Keratinocyte (primary cell): ENCODE measurements around the gene LIMA1. TPM values are rescaled to one million over a fixed set of nuclear protein-coding genes. Genes with fewer than 3 reads are reported as not detected.
A peak's percentile ranks its signal among the peaks of the same experiment; 100 is the strongest.

Source experiments
- DNase-seq: peaks from one replicate; pipeline ENCODE4 v3.0.0-alpha.2; 2011; ENCODE audit warnings: low read depth, missing footprints, low spot score
- FAIRE-seq: peaks from 2 replicates; lab custom pipeline; 2011; peaks lifted over from hg19 to GRCh38; lab: Jason Lieb, UNC
- H2AFZ ChIP-seq: 2 replicates; pipeline ENCODE4 v1.6.0; 2012; ENCODE audit warnings: low read length, control low read depth, inconsistent platforms; ENCODE audit not compliant: control insufficient read depth
- H3K27ac ChIP-seq: 2 replicates; pipeline ENCODE4 v1.5.1; 2011; ENCODE audit warnings: low read length; ENCODE audit not compliant: control insufficient read depth, insufficient read depth
- H3K27me3 ChIP-seq: 3 replicates; pipeline ENCODE4 v1.6.0; 2011; ENCODE audit warnings: low read length; ENCODE audit not compliant: control insufficient read depth, insufficient read depth; ENCODE audit errors: extremely low read depth
- H3K36me3 ChIP-seq, 2 experiments: 2 replicates in 1 of 2; 3 replicates in 1 of 2; pipeline ENCODE4 v1.5.1; 2011; ENCODE audit warnings: low read length in 2 of 2, mild to moderate bottlenecking in 1 of 2; ENCODE audit not compliant: control insufficient read depth in 2 of 2, insufficient read depth in 2 of 2; ENCODE audit errors: extremely low read depth in 1 of 2
- H3K4me1 ChIP-seq: 3 replicates; pipeline ENCODE4 v1.5.1; 2011; ENCODE audit warnings: low read length; ENCODE audit not compliant: control insufficient read depth, insufficient read depth; ENCODE audit errors: extremely low read depth
- H3K4me2 ChIP-seq: 3 replicates; pipeline ENCODE4 v1.6.0; 2011; ENCODE audit warnings: low read depth, low read length; ENCODE audit not compliant: control insufficient read depth, insufficient read depth; ENCODE audit errors: extremely low read depth
- H3K4me3 ChIP-seq, 3 experiments: fragments of 200-600 bp in 1 of 3; sonication (generic) in 1 of 3; 2 replicates in 2 of 3; 3 replicates in 1 of 3; pipeline ENCODE4 v1.5.1; 2011 to 2016; ENCODE audit warnings: low read length in 3 of 3, mild to moderate bottlenecking in 3 of 3, control low read depth in 2 of 3, inconsistent platforms in 1 of 3, low read depth in 1 of 3, mixed read lengths in 1 of 3, mixed run types in 1 of 3, moderate library complexity in 1 of 3; ENCODE audit not compliant: control insufficient read depth in 2 of 3, insufficient read depth in 2 of 3; ENCODE audit errors: extremely low read depth in 1 of 3
- H3K79me2 ChIP-seq: 2 replicates; pipeline ENCODE4 v1.6.0; 2012; ENCODE audit warnings: low read length; ENCODE audit not compliant: control insufficient read depth, insufficient read depth
- H3K9ac ChIP-seq: 3 replicates; pipeline ENCODE4 v1.6.0; 2011; ENCODE audit warnings: low read length; ENCODE audit not compliant: control insufficient read depth, insufficient read depth; ENCODE audit errors: extremely low read depth
- H3K9me1 ChIP-seq: 3 replicates; pipeline ENCODE4 v1.6.0; 2011; ENCODE audit warnings: low read length; ENCODE audit not compliant: control insufficient read depth, insufficient read depth; ENCODE audit errors: extremely low read depth
- H3K9me3 ChIP-seq: 2 replicates; pipeline ENCODE4 v1.5.1; 2012; ENCODE audit warnings: low read depth, low read length; ENCODE audit not compliant: control insufficient read depth
- H4K20me1 ChIP-seq: 3 replicates; pipeline ENCODE4 v1.6.0; 2011; ENCODE audit warnings: low read length; ENCODE audit not compliant: control insufficient read depth, insufficient read depth; ENCODE audit errors: extremely low read depth
- EZH2 ChIP-seq: IDR thresholded peaks from one replicate; pipeline ENCODE4 v1.6.1; 2012; ENCODE audit warnings: inconsistent platforms, mild to moderate bottlenecking, low read length, moderate library complexity
- dilution Hi-C: fragments of 300-500 bp; cut with MboI; formaldehyde crosslinking; loops from one replicate; pipeline ENCODE4 v1.7.0; 2020; ENCODE audit warnings: low sequenced_read_pairs; ENCODE audit not compliant: extremely low pct_ligation_motif_present
- polyA plus RNA-seq, 5 experiments: library from polyadenylated mRNA; depleted of rRNA in 3 of 5; stranded (reverse) in 3 of 5; stranded (forward) in 1 of 5; unstranded in 1 of 5; fragments of >200 nt; gene quantifications; 1 replicate in 1 of 5; 2 replicates in 3 of 5; 3 replicates in 1 of 5; pipeline versions ENCODE4 v1.2.1 to v1.2.3, GENCODE V29; 2011 to 2012; ENCODE audit warnings: missing spikeins in 2 of 5, low read depth in 1 of 5, low replicate concordance in 1 of 5
- TF ChIP-seq, protein P1 (sequence below), 3 experiments: IDR thresholded peaks in 1 of 3; conservative IDR thresholded peaks in 1 of 3; optimal IDR thresholded peaks in 1 of 3; 2 replicates in 2 of 3; 3 replicates in 1 of 3; pipeline versions ENCODE3 to v1.5.1; 2011; ENCODE audit warnings: low read length in 3 of 3, mild to moderate bottlenecking in 3 of 3, moderate library complexity in 2 of 3, control low read depth in 1 of 3, inconsistent platforms in 1 of 3; ENCODE audit not compliant: insufficient read depth in 2 of 3; ENCODE audit errors: extremely low read depth in 1 of 3

Gene LIMA1
- polyA plus RNA-seq, 1 donor (not counting 4 experiments of a cell fraction or from before 2014, with no cell fraction given), result 510 TPM

DNA sequence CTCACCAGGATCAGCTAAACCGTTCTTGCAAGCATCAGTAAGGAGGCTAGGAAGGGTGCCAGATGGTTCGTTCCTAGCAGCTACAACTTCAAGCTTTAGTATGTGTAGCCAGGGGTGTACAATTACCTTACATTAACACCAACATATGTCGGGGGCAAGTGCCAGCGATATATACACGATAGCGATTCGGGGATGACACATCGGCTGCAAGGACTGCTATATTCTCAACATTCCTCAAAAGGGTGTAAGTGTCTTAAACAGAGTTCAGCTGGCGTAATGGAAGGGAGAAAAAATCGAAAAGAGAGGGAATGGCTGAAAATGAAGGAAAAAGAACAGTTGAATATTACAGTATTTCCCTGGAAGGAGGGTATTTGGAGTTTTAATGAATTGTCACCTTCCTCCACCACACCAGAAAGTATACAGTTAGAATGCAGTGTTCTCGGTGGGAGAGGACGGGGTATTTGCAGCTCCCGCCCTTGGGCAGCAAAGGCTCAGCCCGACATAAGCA, 545 bp downstream of the LIMA1 start:
- dilution Hi-C loops, result no loop called here
- Histone ChIP-seq H3K27ac (no peak overlapping the region), H3K4me2 (peak overlapping the region; percentile 99), H3K27me3 (no peaks in the 10 kb centered on the region), H2AFZ (peak overlapping the region; percentile 67), H3K4me3 (peak overlapping the region; percentile 66 to 73 (median 70)), H4K20me1 (no peaks in the 10 kb centered on the region), H3K9ac (peak overlapping the region; percentile 45), H3K9me3 (no peaks in the 10 kb centered on the region), H3K79me2 (peaks cover 9% of the 10 kb centered on the region), H3K36me3 (no peaks in the 10 kb centered on the region), H3K9me1 (no peaks in the 10 kb centered on the region), H3K4me1 (peaks cover 13% of the 10 kb centered on the region)
- no peak for FAIRE-seq
- no peak for DNase-seq
- no peak for TF ChIP-seq EZH2
- TF ChIP-seq, protein P1, sequence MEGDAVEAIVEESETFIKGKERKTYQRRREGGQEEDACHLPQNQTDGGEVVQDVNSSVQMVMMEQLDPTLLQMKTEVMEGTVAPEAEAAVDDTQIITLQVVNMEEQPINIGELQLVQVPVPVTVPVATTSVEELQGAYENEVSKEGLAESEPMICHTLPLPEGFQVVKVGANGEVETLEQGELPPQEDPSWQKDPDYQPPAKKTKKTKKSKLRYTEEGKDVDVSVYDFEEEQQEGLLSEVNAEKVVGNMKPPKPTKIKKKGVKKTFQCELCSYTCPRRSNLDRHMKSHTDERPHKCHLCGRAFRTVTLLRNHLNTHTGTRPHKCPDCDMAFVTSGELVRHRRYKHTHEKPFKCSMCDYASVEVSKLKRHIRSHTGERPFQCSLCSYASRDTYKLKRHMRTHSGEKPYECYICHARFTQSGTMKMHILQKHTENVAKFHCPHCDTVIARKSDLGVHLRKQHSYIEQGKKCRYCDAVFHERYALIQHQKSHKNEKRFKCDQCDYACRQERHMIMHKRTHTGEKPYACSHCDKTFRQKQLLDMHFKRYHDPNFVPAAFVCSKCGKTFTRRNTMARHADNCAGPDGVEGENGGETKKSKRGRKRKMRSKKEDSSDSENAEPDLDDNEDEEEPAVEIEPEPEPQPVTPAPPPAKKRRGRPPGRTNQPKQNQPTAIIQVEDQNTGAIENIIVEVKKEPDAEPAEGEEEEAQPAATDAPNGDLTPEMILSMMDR (optimal IDR thresholded peaks at IDR 0.05 in 1 of 3, IDR thresholded peaks at IDR 0.05 in 1 of 3, conservative IDR thresholded peaks at IDR 0.05 in 1 of 3; ENCODE audit: extremely low read depth in 1 of 3, insufficient read depth in 2 of 3, low read length in 3 of 3), result no peak

DNA sequence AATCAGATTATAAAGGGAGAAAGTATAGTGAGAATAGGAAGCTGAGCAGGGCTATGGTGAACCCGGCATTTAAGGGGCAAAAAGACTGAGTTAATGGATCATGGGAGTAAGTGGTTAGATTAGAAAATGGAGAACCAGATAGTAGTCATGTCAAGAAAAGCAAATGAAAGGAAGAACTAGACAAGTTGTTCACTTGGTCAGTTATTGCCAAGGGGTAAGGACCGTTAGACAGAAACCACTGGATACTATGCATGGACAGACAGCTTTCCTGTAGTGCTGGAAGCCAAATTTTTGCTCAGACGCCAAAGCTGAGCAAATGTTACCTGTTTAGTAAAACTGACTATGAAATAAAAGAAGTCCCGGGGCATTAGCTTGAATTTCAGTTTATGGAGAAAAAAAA, 3.8 kb downstream of the LIMA1 start:
- no peak for FAIRE-seq
- no peak overlapping the region for H3K4me3 ChIP-seq
- no peaks in the 10 kb centered on the region for H3K27me3 ChIP-seq
- dilution Hi-C loops, result no loop called here
- no peaks in the 10 kb centered on the region for H4K20me1 ChIP-seq
- peaks cover 22% of the 10 kb centered on the region for H3K4me1 ChIP-seq
- no peaks in the 10 kb centered on the region for H3K36me3 ChIP-seq
- no peak overlapping the region for H3K27ac ChIP-seq
- no peak for DNase-seq
- H3K9me3 ChIP-seq, result no peaks in the 10 kb centered on the region
- TF ChIP-seq, protein P1 (optimal IDR thresholded peaks at IDR 0.05 in 1 of 3, IDR thresholded peaks at IDR 0.05 in 1 of 3, conservative IDR thresholded peaks at IDR 0.05 in 1 of 3; ENCODE audit: extremely low read depth in 1 of 3, insufficient read depth in 2 of 3, low read length in 3 of 3), result no peak
- no peak for TF ChIP-seq EZH2
- H3K9ac ChIP-seq, result no peak overlapping the region
- no peaks in the 10 kb centered on the region for H3K9me1 ChIP-seq
- H3K79me2 ChIP-seq, result peaks cover 7% of the 10 kb centered on the region
- no peak overlapping the region for H3K4me2 ChIP-seq
- H2AFZ ChIP-seq, result no peak overlapping the region
